Uterus (tissue), 2 donors: Measurements from ENCODE around the gene FHIP2A.

Source experiments
- CTCF ChIP-seq, 4 experiments: fragments of 200-600 bp in 2 of 4; fragments of 450-650 bp in 2 of 4; sonication (generic) in 2 of 4; IDR thresholded peaks; one replicate each; pipeline ENCODE4 v1.5.1; 2016 to 2019; ENCODE audit warnings: antibody characterized with exemption in 4 of 4, mild to moderate bottlenecking in 2 of 4, moderate library complexity in 1 of 4
- POLR2A ChIP-seq, 2 donors: fragments of 450-650 bp; IDR thresholded peaks; one replicate each; pipeline ENCODE4 v1.6.1; 2016; ENCODE audit warnings: antibody characterized with exemption in 2 of 2, mild to moderate bottlenecking in 1 of 2, moderate library complexity in 1 of 2

- TF ChIP-seq CTCF (IDR thresholded peaks at IDR 0.05) (peak; percentile 27 to 96 (median 85)), POLR2A (IDR thresholded peaks at IDR 0.05) (peak in 1 of 2 donors; percentile 74)
These were observed at the start of gene FHIP2A for GRCh38 chr10:114821293-114821914.
